SH-SY5Y (cell line): Measurements from ENCODE around the gene ZC3H18.

Experiments used
- GATA2 ChIP-seq: IDR thresholded peaks from 2 replicates; pipeline ENCODE4 v1.6.1; 2011; ENCODE audit warnings: mild to moderate bottlenecking, low read depth, low read length
- GATA3 ChIP-seq: IDR thresholded peaks from 2 replicates; pipeline ENCODE4 v1.6.1; 2011; ENCODE audit warnings: low read depth, mild to moderate bottlenecking, low read length, moderate library complexity

The ZC3H18 gene

DNA sequence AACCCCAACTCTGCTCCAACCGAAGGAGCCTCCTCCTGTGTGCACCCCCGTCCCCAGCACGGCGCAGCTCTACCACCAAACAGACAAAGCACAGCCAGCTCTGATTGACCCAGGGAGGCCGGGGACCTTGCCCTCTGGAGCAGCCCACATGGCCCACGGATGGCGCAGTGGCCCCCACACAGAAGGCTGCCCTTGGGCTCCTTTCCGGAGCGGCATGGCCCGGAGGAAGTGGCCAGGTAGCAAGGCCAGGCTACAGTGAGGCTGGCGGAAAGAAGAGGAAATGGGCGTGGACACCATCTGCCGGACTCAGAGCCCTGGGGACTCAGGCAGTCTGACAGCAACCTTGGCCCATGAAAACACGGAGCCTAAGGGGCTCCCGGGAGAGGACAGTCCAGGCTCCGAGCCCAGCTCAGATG lies 19.9 kb upstream of the ZC3H18 start:
- no peak for TF ChIP-seq GATA3
- TF ChIP-seq GATA2, result no peak

DNA sequence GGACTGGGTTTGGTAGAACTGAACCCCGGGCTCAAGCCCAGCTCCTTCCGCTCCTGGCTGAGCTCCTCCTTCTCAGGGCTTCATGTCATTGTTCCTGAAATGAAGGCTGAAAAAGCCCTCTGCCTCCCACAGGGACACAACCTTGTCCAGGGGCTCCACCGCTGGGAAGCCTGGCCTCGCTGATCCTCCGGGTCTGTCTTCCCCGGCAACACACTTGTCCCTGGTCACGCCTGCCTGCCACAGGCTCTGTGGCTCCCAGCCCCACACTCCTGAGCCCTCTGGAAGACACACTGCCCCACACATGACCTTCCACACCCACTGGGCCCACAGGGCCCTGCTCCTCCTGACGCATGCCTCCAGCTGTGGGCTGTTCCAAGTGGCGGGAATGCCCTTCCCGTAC lies 18.0 kb upstream of the ZC3H18 start:
- TF ChIP-seq GATA3 (no peak), GATA2 (no peak)

DNA sequence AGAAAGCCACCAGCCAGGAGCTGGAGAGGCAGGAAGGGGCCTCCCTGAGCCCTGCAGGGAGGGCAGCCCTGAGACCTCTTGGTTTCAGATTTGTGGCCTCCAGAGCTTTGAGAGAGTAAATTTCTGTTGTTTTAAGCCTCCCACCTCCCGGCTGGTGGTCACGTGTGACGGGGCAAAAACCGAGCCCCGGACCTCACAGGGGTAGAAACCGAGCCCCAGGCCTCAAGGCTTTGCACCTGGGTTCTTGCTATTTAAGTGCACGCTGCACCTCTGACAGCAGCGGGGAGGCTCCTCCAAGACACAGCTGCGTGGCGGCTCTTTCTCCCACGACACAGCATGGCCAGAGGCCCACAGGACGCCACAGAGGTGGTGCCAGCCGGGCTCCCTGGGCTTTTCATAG lies 17.4 kb upstream of the ZC3H18 start:
- TF ChIP-seq GATA3, result no peak
- TF ChIP-seq GATA2, result no peak

DNA sequence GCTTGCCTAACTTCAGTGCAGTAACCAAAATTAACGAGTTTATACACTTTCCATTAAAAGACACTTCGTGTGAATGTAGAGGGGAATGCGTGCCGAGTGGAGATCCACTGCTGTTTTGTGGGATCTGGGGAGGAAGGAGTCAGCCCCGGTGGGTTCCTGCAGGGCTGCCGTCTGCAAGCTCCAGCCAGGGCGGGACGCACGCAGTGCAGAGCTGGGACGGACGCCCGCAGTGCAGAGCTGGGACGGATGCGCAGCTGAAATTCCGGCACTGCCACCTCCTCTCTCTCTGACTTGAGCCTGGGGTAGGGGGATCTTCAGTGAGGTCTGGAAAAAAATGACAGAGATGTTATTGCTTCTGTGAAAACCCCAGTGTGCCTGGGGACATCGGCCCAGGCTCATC lies 16.5 kb upstream of the ZC3H18 start:
- TF ChIP-seq GATA3 (no peak), GATA2 (no peak)

DNA sequence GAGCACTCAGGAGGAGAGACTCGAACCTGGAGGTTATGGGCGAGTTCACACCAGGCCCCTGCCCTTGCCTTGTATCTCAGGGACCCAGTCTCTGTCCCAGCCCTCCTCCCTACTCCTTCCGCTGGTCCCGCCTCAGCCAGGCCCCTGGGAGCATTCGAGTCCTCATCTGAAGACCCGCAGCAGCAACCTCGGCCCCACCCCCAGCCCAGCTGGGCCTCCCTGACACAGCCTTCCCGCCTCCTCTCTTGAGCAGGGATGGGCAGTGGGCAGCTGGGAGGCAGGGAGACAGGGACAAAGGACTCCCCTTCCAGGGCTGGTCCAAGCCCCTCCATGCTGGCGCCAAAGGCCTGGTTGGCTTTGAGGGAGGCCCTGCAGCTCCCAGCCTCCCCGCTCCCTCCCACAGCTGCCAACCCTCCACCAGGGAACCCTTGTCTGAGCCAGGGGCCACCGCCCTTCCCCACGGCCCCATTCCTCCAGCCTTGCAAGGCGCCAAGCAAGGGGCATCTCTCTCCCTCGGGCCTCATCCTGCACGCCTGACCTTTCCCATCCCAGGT lies 15.4 kb upstream of the ZC3H18 start:
- TF ChIP-seq GATA3 (no peak), GATA2 (no peak)

DNA sequence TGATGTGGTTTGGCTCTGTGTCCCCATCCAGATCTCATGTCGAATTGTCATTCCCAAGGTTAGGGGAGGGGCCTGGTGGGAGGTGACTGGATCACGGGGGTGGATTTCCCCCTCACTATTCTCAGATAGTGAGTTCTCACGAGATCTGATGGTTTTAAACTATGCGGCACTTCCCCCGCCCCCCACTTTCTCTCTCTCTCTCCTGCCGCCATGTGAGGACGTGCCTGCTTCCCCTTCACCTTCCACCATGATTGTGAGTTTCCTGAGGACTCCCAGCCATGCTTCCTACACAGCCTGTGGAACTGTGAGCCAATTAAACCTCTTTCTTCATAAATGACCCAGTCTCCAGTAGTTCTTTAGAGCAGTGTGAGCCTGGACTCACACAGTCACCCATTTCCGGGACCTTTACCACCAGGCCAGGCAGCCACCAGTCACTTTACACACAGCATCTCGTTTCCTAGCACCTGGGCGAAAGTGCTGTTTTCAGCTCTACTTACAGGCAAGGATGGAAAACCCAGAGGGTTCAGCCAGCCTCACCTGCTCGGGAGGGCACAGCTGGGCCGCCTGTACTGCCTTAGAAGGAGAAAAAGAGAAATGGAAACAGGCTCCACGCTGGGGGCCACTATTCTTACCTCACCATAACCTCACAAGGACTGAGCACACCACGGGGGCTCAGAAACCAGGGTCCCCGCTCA lies 13.8 kb upstream of the ZC3H18 start:
- no peak for TF ChIP-seq GATA3
- no peak for TF ChIP-seq GATA2

DNA sequence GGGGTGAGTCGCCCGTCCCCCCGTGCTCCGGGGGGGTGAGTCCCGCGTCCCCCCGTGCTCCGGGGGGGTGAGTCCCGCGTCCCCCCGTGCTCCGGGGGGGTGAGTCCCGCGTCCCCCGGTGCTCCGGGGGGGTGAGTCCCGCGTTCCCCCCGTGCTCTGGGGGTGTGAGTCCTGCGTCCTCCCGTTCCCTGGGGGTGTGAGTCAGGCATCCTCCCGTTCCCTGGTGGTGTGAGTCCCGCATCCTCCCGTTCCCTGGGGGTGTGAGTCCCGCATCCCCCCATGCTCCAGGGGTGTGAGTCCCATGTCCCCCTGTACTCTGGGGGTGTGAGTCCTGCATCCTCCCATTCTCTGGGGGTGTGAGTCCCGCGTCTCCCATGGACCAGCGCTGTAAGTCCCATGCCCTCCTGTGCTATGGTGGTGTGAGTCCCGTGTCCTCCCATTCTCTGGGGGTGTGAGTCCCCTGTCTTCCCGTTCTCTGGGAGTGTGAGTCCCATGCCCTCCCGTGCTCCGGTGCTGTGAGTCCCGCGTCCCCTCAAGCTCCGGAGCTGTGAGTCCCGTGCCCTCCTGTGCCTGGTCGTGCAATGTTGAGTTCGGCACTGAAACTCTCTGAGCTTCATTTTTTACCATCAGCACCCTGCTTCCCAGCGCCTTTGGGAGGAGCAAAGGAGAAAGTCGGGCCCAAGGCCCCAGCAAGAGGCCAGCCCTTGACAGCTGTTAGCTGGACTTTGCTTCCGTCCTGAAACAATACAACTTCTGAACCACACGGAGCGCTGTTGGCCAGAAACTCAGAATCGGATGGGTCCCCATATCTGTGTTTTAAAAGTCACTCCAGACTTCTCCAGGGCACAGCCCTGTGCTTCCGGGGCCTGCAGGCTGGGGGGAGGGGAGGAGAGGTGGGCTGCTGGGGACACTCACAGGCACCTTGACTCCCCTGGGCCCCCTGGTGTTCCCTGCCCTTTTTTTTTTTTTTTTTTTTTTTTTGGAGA lies 11.5 kb upstream of the ZC3H18 start:
- no peak for TF ChIP-seq GATA2
- TF ChIP-seq GATA3, result no peak

DNA sequence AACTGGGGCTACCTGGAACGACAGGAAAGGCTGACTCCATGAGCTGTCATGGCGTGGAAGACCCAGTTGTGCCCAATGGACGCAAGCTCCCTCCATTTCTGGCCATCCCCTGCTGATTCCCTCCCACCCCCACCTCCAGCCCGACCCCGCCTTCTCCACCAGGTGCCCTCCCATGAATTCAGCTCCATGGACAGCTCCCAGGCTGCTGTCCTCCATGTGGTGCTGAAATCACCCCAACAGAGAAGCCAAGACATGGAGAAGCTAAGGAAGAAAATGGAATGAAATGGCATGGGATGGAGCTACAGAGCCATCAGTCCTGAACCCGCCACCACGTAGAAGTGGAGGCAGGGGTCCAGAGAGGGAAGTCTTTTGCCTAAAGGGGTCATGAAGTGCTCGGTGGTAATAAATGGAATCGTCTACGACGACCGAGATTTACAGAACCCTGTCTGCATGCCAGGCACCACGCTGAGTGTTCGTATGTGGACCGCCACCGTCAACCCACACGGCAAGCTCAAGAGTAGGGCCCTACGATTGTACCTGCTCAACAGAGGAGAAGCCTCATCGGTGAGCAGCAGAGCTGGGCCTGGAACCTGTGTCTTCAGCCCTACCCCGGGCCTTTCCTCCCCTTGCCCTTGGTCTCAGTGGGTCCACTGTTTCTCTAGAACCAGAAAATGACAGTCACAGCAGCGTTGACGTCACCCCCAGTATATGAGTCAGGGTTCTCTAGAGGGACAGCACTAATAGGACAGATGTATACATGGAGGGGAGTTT lies 9.3 kb upstream of the ZC3H18 start:
- TF ChIP-seq GATA2 (no peak), GATA3 (no peak)

DNA sequence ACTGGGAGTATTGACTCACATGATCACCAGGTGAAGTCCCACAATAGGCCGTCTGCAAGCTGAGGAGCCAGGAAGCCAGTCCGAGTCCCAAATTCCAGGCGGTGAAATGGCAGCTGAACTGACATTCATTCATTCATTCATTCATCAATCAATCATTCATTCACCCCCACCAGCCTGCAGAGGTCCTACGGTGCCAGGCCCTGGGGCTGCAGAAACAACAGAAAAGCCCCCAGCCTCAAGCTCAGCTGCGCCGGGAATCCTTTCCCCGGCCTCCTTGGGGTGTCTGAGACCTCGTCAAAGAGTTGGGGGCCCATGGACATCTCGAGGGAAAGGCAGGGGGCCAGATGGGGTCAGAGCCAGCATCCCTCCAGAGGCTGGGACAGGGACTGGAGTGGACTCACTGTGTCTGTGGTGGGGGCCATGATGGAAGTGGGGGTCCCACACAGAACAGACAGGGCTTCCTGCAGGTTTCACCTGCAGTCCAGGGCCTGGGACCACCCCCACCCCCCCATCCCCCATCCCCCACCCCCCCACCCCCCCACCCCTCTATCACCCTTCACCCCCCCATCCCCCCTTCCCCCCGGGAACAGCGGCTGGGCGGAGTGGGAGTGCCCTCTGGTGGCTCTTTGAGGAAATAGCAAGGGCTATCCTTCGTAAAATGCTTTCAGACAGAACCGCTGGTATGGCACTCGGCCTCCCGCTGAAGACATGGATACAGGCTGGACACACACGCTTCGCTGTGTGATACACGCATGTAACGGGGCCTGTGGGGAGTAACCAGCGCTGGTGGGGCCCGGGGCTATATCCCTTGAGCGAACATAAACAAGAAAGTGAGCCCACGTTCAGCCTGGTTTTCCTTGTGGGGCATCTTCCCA lies 8.5 kb upstream of the ZC3H18 start:
- TF ChIP-seq GATA3 (no peak), GATA2 (no peak)

DNA sequence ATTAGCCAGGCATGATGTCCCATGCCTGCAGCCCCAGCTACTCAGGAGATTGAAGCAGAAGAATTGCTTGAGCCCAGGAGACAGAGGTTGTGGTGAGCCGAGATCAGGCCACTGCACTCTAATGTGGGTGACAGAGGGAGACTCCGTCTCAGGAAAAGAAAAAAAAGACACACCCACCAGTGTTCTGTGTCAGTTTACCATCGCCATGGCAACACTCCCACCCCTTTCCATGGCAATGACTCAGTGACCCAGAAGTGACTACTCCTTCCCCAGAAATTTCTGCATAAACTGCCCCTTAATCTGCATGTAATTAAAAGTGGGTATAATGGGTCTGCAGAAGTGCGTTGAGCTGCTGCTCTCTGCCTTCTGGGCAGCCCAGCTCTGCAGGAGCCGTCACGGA lies 4.0 kb upstream of the ZC3H18 start:
- TF ChIP-seq GATA3 (no peak), GATA2 (no peak)

DNA sequence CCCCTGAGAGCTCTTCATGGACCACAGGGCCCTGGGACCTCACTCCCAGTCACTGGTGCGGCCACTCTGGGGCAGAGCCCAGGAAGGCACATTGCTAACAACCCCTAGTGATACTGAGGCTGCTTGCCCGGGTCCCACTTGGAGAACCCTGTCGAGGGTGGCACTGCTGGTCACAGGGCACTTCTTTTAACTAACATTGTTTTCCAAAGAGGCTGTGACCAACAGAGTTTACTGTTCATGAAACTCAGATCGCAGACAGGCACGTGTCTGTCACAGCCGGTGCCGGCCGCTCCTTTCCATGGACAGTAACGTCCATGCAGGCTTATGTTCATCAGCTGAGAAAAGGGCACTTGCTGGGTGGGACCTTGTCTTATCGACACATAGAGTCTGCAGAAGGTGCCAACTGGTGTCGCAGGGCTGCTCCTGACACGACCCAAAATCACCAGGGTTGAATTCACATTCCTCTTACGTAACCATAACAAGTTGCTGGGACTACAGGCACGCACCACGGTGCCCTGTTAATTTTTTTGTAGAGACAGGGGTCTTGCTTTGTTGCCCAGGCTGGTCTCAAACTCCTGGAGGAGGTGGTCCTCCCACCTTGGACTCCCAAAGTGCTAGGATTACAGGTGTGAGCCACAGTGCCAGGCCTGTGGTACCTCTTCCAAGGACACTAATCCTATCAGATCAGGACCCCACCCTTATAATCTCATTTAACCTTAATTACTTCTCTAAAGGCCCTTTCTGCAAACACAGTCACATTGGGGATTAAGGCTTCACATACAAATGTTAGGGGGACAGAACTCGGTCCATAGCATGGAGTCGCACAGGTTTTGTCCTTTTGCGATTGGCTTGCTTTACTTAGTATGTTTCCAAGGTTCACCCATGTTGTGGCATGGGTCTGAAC lies 1.2 kb upstream of the ZC3H18 start:
- TF ChIP-seq GATA3 (no peak), GATA2 (no peak)

DNA sequence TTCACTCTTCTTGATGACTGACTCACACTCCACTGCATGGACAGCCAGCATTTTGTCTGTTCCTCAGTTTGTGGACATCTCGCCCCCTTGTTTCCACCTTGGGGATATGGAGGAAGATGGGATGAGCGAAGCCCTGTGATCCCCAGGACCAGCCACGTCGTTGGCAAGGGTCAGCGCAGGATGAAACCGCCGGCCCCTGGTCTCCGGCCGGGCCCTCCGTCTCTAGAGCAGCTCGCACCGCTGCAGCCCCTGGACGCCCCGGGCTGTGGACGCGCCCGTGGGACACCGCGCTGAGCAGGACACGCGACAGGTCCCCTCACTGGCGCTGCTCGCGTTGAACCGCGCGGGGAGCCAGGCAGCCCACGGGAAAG lies 604 bp upstream of the ZC3H18 start:
- TF ChIP-seq GATA3, result no peak
- no peak for TF ChIP-seq GATA2

DNA sequence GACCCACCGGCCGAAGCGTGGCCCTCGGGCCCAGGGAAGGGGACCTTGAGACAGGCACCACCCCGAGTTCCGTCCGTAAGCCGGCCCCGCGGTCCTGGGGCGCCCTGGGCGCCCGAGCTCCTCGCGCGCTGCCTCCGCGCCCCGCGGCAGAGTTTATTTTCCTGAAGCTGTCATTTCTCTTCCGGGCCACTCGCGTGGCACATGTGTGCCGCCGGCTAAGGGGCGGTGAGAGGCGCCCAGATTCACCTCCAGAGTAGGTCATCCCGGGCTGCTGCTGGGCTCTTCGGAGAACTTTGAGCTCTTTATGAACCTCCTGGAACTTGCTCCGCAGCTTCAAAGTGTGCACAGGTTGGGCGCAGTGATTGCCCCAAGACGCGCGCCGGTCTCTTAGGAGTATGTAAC lies 489 bp downstream of the ZC3H18 start:
- no peak for TF ChIP-seq GATA3
- no peak for TF ChIP-seq GATA2
